Body of pancreas (tissue), 4 donors: Measurements from ENCODE around the gene SH3GL3.

Experiments used
- POLR2A ChIP-seq, 3 donors: fragments of 450-650 bp; IDR thresholded peaks; one replicate each; pipeline ENCODE4 v1.6.1; 2016; ENCODE audit warnings: antibody characterized with exemption in 3 of 3, mild to moderate bottlenecking in 2 of 3
- TF ChIP-seq, protein P1 (sequence below), 7 experiments: fragments of 450-650 bp in 4 of 7; fragments of 200-600 bp in 3 of 7; sonication (generic) in 3 of 7; IDR thresholded peaks; one replicate each; pipeline ENCODE4 v1.5.1; 2016 to 2019; ENCODE audit warnings: antibody characterized with exemption in 7 of 7

DNA sequence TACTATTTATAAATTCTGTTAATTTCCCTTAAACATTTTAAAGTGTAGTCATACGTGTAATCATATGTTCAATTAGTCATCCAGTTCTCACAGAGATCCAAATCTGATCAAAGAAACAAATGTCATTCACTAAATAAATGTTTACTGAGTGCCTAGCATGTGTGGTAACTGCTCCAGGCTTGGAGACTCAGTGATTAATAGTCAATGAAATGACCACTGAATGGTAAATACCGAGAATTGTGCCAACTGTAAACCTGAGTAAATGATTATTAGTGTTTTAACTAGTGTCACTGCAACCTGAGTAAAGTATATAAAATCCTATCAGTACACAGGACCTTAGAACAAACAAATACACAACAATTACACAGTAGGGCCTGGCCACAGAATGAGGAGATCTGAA lies 52.3 kb downstream of the SH3GL3 start:
- no peak for TF ChIP-seq POLR2A (IDR thresholded peaks at IDR 0.05)
- TF ChIP-seq, protein P1, sequence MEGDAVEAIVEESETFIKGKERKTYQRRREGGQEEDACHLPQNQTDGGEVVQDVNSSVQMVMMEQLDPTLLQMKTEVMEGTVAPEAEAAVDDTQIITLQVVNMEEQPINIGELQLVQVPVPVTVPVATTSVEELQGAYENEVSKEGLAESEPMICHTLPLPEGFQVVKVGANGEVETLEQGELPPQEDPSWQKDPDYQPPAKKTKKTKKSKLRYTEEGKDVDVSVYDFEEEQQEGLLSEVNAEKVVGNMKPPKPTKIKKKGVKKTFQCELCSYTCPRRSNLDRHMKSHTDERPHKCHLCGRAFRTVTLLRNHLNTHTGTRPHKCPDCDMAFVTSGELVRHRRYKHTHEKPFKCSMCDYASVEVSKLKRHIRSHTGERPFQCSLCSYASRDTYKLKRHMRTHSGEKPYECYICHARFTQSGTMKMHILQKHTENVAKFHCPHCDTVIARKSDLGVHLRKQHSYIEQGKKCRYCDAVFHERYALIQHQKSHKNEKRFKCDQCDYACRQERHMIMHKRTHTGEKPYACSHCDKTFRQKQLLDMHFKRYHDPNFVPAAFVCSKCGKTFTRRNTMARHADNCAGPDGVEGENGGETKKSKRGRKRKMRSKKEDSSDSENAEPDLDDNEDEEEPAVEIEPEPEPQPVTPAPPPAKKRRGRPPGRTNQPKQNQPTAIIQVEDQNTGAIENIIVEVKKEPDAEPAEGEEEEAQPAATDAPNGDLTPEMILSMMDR (IDR thresholded peaks at IDR 0.05), result no peak
